HS-27A (cell line): ENCODE results near the gene GALNT10.
A peak's percentile ranks its signal among the peaks of the same experiment; 100 is the strongest.

ENCODE experiments used
- DNase-seq: peaks from one replicate; pipeline ENCODE4 v3.0.0-alpha.2; 2012; ENCODE audit warnings: low read depth, missing footprints

GALNT10 gene

DNA sequence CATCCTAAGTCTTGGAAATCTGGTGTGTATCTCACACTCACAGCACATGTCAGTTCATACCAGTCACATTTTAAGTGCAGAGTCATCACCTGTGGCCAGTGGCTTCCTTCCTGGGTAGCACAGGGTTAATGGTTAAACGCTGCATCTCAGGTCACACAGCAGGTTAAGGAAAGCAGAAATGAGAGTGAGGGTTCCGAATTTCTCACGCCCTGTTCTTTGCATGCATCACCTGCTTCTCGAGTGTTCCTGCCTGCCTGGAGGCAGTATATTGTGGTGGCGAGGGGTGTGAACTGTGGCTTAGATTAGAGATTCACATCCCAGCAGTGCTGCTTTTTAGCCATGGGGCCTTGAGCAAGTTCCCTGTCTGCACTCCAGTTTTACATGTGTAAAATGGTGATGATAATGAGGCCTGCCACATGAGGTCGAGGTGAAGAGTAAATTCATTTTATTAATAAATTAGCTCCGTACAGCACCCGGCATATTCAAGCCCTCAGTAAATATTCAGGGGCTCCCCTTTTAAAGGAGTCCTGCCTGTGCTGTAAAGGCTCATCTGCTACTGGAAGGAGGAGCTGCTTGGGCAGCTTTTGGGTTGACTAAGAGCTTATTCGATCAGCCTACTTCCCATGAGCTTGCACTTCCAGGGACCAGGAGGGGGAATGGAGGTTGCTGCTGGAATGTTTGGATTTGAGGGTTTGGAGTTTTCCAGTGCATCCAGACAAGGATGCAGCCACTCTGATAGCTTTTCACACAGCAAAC is 194.1 kb downstream of the GALNT10 start:
- DNase-seq: no peak

- DNase-seq: no peak
Measured at GRCh38 chr5:154385236-154385512, 194.6 kb downstream of the GALNT10 start.

GRCh38 chr5:154386952-154387629 is 196.6 kb downstream of the GALNT10 start:
- no peak for DNase-seq

DNA sequence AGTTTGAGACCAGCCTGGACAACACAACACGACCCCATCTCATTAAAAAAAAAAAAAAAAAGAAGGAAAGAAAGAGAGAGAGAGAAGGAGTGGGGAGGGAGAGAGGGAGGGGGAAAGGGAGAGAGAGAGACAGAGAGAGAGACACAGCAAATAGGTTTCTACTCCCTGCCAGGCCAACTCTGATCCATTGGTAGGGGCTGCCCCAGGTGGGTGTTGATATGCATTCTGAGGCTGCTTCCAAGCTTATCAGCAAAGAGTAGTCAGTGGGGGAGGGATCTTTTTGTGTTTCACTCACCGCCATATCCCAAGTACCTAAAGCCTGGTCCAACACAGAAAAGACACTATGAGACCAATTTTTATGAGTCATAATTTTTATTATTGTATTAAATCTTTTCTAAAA is 198.3 kb downstream of the GALNT10 start:
- DNase-seq: no peak

DNA sequence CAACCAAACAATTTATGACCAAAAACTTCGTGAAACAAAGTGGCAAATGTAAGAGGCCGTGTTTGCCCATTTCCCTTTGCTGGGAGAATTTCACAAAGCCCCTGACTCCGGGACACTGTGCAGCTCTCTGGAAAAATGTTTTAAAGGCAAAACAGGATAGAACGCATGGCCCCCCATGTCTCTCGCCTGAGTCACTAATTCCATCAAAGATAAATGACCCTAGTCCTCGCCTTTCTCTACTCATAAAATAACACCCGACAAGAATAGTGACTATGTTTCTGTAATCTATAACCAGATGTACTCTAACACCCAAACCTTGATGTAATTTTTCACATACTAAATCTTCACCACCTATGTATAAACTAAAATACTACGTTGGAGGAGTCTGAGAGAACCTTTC is 199.6 kb downstream of the GALNT10 start:
- DNase-seq: no peak

- no peak for DNase-seq
Measured at GRCh38 chr5:154390746-154391359, 200.3 kb downstream of the GALNT10 start.

DNA sequence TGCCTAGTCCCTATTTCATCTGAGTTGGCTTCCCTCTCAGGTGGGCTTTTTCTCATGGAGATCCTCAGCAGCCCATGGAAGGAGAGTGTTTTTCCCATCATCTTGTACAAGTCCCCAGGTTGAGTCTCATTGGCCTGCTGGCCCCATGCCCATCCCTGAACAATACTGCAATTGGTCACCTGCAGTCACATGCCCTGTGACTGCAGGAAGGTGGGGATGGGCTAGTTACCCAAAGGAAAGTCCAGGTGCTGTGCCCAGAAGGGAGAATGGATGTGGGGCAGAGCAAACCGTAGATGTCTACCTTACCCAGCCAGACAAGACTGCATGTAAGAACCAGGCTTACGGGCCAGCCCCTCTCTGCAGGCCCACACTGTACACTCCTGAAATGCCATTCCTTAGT is 201.3 kb downstream of the GALNT10 start:
- no peak for DNase-seq

GRCh38 chr5:154393850-154394249 is 203.3 kb downstream of the GALNT10 start:
- no peak for DNase-seq

- no peak for DNase-seq
Measured at GRCh38 chr5:154394307-154394706, 203.8 kb downstream of the GALNT10 start.

- no peak for DNase-seq
Measured at GRCh38 chr5:154395407-154396106, 205.0 kb downstream of the GALNT10 start.

- DNase-seq: no peak
Measured at GRCh38 chr5:154396128-154396527, 205.6 kb downstream of the GALNT10 start.

DNA sequence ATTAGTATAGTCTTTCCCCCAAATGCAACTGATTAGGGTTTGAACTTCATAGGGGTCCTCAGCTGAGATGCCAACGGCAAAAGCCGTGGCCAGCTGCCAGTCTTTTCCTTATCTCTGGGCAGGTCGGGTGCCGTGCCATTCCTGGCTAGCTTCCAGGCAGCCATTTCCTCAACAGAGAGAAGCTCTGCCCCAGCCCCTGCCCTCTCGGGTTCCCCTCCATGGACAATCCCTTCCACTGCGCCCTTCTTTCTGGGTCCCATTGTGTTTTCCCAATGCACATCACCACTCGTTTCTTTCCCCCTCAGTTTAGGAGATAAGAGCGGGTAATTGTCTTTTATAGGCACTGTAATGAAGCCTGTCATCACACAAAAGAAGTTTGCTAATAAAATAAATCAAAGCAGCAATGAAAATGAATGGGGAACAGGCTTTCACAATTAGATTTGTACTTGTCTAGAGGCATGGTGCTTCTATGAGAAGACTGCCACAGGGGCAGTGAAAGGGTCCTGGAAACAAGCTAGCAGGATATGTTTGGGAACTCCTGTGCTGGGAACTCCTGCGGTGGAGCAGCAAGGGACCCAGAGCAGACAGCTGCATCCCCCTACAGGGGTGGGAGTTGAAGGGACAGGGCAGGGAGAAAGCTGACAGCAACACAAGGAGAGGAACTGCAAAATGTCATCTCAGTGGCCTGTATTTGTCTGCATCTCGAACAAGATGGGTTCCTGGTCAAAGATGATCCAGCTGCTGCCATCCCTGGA is 207.3 kb downstream of the GALNT10 start:
- no peak for DNase-seq

DNA sequence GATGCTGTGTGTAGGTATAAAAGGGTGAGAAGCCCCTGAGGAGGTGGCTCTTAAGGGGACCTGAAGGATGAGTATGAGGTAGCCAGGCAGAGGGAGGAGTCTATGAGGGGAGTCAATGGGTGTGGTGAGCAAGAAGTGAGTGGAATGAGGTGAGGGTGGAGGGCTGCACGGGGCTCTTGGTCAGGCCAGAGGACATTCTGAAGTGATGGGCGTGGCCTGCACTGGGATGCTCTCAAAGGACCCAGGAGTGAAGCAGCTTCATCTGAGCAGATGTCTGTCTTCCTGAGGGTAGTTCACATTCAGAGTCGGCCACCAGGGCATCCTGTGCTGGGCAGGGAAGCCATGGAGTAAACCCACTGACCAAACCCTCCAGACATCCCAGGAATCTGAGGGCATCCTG is 210.1 kb downstream of the GALNT10 start:
- no peak for DNase-seq

- DNase-seq: no peak
Measured at GRCh38 chr5:154401355-154401754, 210.8 kb downstream of the GALNT10 start.

DNA sequence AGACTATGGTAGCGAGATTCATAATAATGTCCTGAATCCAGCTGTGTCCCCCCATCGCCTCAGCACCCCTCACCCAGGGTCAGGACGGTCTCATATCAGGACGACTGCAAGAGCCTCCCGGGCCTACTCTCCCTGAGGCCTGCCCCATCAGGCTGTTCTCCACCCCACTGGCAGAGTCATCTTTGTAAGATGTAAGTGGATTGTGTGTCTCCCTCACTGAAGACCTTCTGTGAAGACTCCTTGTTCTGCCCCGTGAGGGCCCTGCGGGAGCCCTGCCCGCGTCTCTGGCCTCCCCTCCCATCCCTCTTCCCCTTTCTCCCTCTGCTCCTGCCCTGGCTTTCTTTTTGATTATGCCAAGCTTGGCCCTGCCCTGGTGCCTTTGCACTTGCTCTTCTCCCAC is 211.4 kb downstream of the GALNT10 start:
- DNase-seq: no peak

DNA sequence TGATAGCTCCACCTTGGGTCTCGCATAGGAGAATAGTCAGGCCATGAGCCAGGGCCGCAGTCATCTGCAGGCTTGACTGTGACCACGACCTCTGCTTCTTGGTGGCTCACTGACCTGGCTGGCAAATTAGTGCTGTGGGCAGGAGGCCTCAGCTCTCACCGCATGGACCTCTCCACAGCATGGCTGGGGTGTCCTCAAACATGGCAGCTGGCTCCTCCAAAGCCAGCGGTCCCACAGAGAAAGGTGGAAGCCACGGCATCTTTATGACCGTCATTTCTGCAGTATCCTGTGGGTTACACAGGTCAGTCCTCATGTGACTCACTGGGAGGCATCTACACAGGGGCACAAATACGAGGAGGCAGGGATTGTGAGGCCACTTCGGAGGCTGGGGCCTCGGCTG is 212.1 kb downstream of the GALNT10 start:
- DNase-seq: no peak

DNA sequence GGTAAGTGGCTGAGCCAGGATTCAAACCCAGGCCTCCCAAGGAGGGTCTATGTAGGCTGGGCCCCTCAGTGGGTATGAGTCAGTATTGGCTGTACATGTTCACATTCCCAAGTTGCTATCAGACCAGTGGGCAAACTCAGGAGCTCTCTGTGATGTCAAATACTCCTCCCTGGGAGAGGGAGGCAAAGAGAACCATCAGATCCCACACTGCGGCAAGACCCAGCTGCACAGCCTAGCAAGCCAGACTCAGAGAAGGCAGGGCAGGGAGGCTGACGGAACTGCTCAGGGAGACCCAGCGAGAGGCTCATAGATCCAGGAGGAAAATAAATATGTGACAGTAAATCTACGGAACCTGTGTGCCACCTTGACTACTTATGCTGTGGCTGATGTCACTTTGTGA is 212.7 kb downstream of the GALNT10 start:
- no peak for DNase-seq

DNA sequence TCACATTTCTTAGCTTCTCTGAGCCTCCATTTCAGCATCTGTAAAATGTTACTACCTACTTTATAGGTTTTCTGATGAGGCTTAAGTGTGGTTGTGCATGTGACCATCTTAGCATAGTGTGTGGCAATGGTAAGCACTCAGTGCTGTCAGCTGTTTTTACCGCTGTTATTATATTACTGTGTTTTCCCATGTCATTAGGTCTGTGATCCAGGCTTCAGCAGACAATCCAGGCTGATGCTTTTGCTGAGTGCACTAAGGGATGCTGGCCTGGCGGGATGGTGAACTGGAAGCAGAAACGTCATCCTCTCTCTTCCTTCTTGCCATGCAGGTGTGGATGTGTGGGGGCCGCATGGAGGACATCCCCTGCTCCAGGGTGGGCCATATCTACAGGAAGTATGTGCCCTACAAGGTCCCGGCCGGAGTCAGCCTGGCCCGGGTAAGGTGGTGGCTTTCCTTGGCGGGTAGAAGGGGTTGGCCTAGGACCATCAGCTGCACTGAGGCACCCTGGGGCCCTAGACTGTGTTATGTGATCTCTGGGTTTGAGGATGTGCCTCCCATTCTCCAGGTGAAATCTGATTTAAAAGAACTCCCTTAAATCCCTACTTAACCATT is 213.3 kb downstream of the GALNT10 start:
- DNase-seq: no peak

DNA sequence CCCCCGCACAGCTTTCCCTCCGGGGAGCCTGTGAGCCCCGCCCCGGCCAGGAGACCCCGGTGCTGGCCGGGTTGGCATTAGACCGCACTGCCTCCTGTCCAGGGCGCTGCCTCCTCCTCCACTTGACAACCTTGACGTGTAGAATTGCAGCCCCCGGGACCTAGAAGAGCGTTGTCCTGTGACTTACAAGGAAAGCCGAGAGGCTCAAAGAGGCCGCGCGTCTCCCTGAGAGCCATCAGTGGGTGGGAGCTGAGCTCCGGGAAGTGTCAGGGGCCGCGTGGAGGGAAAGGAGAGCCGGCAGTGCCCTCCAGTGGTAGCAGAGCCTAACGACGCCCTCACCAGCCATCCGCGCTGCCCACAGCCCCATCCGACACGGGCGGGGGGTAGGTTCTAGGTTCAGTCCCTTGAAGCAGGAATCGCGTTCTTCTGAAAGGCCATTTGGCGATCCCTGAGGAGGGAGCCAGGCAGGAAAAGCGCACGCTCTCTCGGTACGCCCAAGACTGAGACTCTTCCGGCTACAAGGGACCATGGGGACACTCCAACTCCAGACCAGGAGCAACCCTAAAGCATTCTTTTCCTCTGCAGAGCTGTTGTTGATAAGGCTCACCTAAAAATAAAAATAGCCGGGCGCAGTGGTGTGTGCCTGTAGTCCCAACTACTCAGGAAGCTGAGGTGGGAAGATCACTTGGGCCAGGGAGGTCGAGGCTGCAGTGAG is 214.7 kb downstream of the GALNT10 start:
- DNase-seq: peak; percentile 7

- no peak for DNase-seq
Measured at GRCh38 chr5:154406231-154406630, 215.7 kb downstream of the GALNT10 start.

DNA sequence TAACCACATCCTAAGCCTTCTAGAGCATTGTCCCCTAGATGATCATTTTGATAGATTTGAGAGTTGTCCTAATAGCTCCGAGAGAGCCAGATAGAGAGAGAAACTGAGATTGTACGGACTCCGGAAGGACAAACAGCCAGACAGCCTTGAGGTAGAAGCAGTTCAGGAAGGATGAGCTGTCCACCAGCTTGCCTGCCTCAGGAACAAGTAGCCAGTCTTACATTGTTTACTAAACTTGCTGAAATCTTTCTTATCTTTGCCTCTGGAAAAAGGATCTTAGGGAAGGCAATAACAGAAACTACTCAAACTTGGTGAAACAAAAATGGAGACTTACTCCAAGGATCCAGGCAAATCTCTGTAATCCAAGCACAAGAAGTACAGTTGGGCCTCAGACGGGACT is 216.3 kb downstream of the GALNT10 start:
- no peak for DNase-seq
